Measurements from ENCODE around the gene AQP6.

DNA sequence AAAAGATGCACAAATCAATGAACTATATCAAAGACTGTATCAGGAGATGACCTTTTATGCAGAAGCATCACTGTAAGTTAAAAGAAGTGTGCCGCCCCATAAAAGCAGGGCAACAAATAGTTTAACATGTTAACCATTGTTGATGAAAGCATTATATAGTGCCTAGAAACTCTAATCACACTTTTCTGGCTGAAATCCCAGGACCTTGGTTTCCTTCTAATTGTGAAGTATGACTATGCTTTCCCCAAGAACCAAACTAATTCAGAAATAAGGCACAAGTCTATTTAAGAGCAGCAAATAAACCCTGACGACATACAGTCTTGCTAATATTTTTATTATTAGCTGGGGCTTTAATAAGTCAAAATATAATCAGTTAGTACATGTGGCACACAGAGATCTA lies 30.8 kb downstream of the AQP6 start:
- TF ChIP-seq CTCF (IDR thresholded peaks at IDR 0.05): no peak
- TF ChIP-seq ZFX (IDR thresholded peaks at IDR 0.05; ENCODE audit: borderline replicate concordance): no peak
